ENCODE results near the gene ERBB4.
A peak's percentile ranks its signal among the peaks of the same experiment; 100 is the strongest.

ERBB4 gene

GRCh38 chr2:211514049-211514448, 1024.6 kb downstream of the ERBB4 start:
- H3K4me2 ChIP-seq (ENCODE audit: low read depth, low read length): no peak overlapping the region
- no peak overlapping the region for H3K4me3 ChIP-seq (ENCODE audit: low read length)
- H3K79me2 ChIP-seq (ENCODE audit: low read length): no peaks in the 10 kb centered on the region
- H3K9ac ChIP-seq (ENCODE audit: low read length): no peak overlapping the region
- H3K9me3 ChIP-seq (replicated peaks; ENCODE audit: insufficient read depth, low read length): no peaks in the 10 kb centered on the region
- no peaks in the 10 kb centered on the region for H3F3A ChIP-seq (ENCODE audit: insufficient read depth, low read length)
- no peaks in the 10 kb centered on the region for H3K9me2 ChIP-seq (replicated peaks; ENCODE audit: insufficient read depth, low read length)
- H3K4me1 ChIP-seq (ENCODE audit: low read length): no peaks in the 10 kb centered on the region
- DNase-seq: peak; percentile 53
- H2AFZ ChIP-seq (ENCODE audit: low read length): no peak overlapping the region
- H3K36me3 ChIP-seq (replicated peaks; ENCODE audit: insufficient read depth, low read length): no peaks in the 10 kb centered on the region
- H3K27ac ChIP-seq (ENCODE audit: low read length): no peak overlapping the region
- TF ChIP-seq, protein P1, sequence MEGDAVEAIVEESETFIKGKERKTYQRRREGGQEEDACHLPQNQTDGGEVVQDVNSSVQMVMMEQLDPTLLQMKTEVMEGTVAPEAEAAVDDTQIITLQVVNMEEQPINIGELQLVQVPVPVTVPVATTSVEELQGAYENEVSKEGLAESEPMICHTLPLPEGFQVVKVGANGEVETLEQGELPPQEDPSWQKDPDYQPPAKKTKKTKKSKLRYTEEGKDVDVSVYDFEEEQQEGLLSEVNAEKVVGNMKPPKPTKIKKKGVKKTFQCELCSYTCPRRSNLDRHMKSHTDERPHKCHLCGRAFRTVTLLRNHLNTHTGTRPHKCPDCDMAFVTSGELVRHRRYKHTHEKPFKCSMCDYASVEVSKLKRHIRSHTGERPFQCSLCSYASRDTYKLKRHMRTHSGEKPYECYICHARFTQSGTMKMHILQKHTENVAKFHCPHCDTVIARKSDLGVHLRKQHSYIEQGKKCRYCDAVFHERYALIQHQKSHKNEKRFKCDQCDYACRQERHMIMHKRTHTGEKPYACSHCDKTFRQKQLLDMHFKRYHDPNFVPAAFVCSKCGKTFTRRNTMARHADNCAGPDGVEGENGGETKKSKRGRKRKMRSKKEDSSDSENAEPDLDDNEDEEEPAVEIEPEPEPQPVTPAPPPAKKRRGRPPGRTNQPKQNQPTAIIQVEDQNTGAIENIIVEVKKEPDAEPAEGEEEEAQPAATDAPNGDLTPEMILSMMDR (IDR thresholded peaks at IDR 0.05; ENCODE audit: low read length): no peak
- TF ChIP-seq EZH2phosphoT487 (IDR thresholded peaks at IDR 0.05; ENCODE audit: low read length): no peak
- no peak for TF ChIP-seq EZH2 (optimal IDR thresholded peaks at IDR 0.05; ENCODE audit: low read depth, low read length)
- H3K27me3 ChIP-seq (replicated peaks; ENCODE audit: insufficient read depth, low read length): no peaks in the 10 kb centered on the region
- no peaks in the 10 kb centered on the region for H4K20me1 ChIP-seq (ENCODE audit: insufficient read depth, low read length)

- Histone ChIP-seq H3K9me2 (replicated peaks; ENCODE audit: insufficient read depth, low read length) (no peaks in the 10 kb centered on the region), H3K9ac (ENCODE audit: low read length) (no peak overlapping the region), H3K9me3 (replicated peaks; ENCODE audit: insufficient read depth, low read length) (no peaks in the 10 kb centered on the region), H3K4me2 (ENCODE audit: low read depth, low read length) (no peak overlapping the region), H3K36me3 (replicated peaks; ENCODE audit: insufficient read depth, low read length) (no peaks in the 10 kb centered on the region), H3K4me1 (ENCODE audit: low read length) (no peaks in the 10 kb centered on the region), H3K27me3 (replicated peaks; ENCODE audit: insufficient read depth, low read length) (no peaks in the 10 kb centered on the region), H3K79me2 (ENCODE audit: low read length) (no peaks in the 10 kb centered on the region), H3K4me3 (ENCODE audit: low read length) (no peak overlapping the region), H2AFZ (ENCODE audit: low read length) (no peak overlapping the region), H3F3A (ENCODE audit: insufficient read depth, low read length) (no peaks in the 10 kb centered on the region), H3K27ac (ENCODE audit: low read length) (no peak overlapping the region), H4K20me1 (ENCODE audit: insufficient read depth, low read length) (no peaks in the 10 kb centered on the region)
- TF ChIP-seq EZH2phosphoT487 (IDR thresholded peaks at IDR 0.05; ENCODE audit: low read length): no peak
- DNase-seq: no peak
These were observed 1025.2 kb downstream of the ERBB4 start for GRCh38 chr2:211513446-211513845.

DNA sequence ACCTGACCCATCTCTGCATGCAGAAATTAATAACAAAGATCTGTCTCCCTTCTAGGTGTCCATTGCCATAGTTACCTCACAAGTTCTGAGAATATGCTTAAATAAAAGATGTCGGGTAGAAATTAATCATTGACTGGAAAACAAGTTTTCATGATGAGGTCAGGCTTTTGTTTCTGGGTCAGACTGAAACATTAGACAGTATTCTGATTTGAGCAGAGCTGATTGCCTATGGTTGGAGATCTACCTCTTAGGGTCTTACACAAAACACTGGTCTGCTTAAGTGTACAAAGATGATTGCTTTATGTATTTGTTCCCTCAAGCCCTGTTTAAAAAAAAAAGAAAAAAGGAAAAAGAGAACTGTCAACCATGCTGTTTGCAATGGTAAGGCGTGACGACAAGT, 1025.8 kb downstream of the ERBB4 start:
- H2AFZ ChIP-seq (ENCODE audit: low read length): no peak overlapping the region
- TF ChIP-seq, protein P1 (IDR thresholded peaks at IDR 0.05; ENCODE audit: low read length): no peak
- TF ChIP-seq EZH2 (optimal IDR thresholded peaks at IDR 0.05; ENCODE audit: low read depth, low read length): no peak
- TF ChIP-seq EZH2phosphoT487 (IDR thresholded peaks at IDR 0.05; ENCODE audit: low read length): no peak

DNA sequence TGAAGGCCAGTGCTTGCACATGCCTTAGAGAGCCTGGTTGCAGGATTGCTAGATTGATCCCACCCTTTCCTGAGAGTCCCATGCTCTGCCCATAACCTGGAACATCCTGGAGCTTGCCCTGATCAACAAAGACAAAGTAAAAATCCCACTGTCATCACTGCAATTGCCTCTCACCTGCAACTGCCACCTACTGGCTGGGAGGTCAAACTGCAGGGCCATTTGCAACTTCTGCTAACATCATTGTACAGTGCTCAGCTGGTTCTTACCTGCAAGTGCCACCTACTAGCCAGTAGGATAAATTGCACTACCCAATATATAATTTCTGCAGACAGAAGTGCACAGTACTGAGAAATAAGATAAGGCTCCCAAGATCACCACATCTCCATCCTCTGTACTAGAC, 1034.7 kb downstream of the ERBB4 start:
- Histone ChIP-seq H3K79me2 (ENCODE audit: low read length) (no peaks in the 10 kb centered on the region), H3F3A (ENCODE audit: insufficient read depth, low read length) (no peaks in the 10 kb centered on the region), H3K9me2 (replicated peaks; ENCODE audit: insufficient read depth, low read length) (no peaks in the 10 kb centered on the region), H3K36me3 (replicated peaks; ENCODE audit: insufficient read depth, low read length) (no peaks in the 10 kb centered on the region), H3K9me3 (replicated peaks; ENCODE audit: insufficient read depth, low read length) (no peaks in the 10 kb centered on the region), H4K20me1 (ENCODE audit: insufficient read depth, low read length) (no peaks in the 10 kb centered on the region), H2AFZ (ENCODE audit: low read length) (no peak overlapping the region), H3K4me2 (ENCODE audit: low read depth, low read length) (no peak overlapping the region), H3K4me3 (ENCODE audit: low read length) (no peak overlapping the region), H3K4me1 (ENCODE audit: low read length) (no peaks in the 10 kb centered on the region), H3K27me3 (replicated peaks; ENCODE audit: insufficient read depth, low read length) (no peaks in the 10 kb centered on the region), H3K27ac (ENCODE audit: low read length) (no peak overlapping the region), H3K9ac (ENCODE audit: low read length) (no peak overlapping the region)
- DNase-seq: no peak
- TF ChIP-seq, protein P1 (IDR thresholded peaks at IDR 0.05; ENCODE audit: low read length): peak; percentile 30; the same call in 1 of the 2 replicates
- no peak for TF ChIP-seq EZH2 (optimal IDR thresholded peaks at IDR 0.05; ENCODE audit: low read depth, low read length)

More for the DNA sequence above, 1025.8 kb downstream of the ERBB4 start:
- no peak overlapping the region for H3K27ac ChIP-seq (ENCODE audit: low read length)
- H3K4me1 ChIP-seq (ENCODE audit: low read length): no peaks in the 10 kb centered on the region
- no peak overlapping the region for H3K4me3 ChIP-seq (ENCODE audit: low read length)
- no peak for DNase-seq
- H3K79me2 ChIP-seq (ENCODE audit: low read length): no peaks in the 10 kb centered on the region
- no peaks in the 10 kb centered on the region for H3K27me3 ChIP-seq (replicated peaks; ENCODE audit: insufficient read depth, low read length)
- no peaks in the 10 kb centered on the region for H4K20me1 ChIP-seq (ENCODE audit: insufficient read depth, low read length)
- H3K9ac ChIP-seq (ENCODE audit: low read length): no peak overlapping the region
- H3K36me3 ChIP-seq (replicated peaks; ENCODE audit: insufficient read depth, low read length): no peaks in the 10 kb centered on the region
- H3K9me3 ChIP-seq (replicated peaks; ENCODE audit: insufficient read depth, low read length): no peaks in the 10 kb centered on the region
- H3K9me2 ChIP-seq (replicated peaks; ENCODE audit: insufficient read depth, low read length): no peaks in the 10 kb centered on the region
- no peak overlapping the region for H3K4me2 ChIP-seq (ENCODE audit: low read depth, low read length)
- H3F3A ChIP-seq (ENCODE audit: insufficient read depth, low read length): no peaks in the 10 kb centered on the region

Data from MM.1S (cell line).